NCI-H1930 (cell line): Measurements from ENCODE around the gene SKIC3.

Source experiments
- DNase-seq, 2 experiments: peaks; one replicate each; lab custom pipeline; 2025; lab: John Stamatoyannopoulos, UW

SKIC3 gene

GRCh38 chr5:95554647-95555548 is at the start of gene SKIC3, which contains the start of gene ARSK:
TSS of gene SKIC3 (minus strand) at chr5:95554977. CDS start at chr5:95547150, 7,827 bp downstream.
TSS of gene ARSK (plus strand) at chr5:95555101. CDS start at chr5:95555279, 178 bp downstream.
- peak; percentile 86 to 90 for DNase-seq

GRCh38 chr5:95600557-95600956 is 45.8 kb upstream of the SKIC3 start:
- no peak for DNase-seq

- no peak for DNase-seq
Observed at GRCh38 chr5:95599252-95599651, 44.5 kb upstream of the SKIC3 start.

GRCh38 chr5:95595289-95595931 is 40.6 kb upstream of the SKIC3 start:
- no peak for DNase-seq

GRCh38 chr5:95591490-95591901 is 36.7 kb upstream of the SKIC3 start:
- no peak for DNase-seq

- no peak for DNase-seq
Observed at GRCh38 chr5:95590880-95591279, 36.1 kb upstream of the SKIC3 start.

GRCh38 chr5:95583992-95584391 is 29.2 kb upstream of the SKIC3 start:
- no peak for DNase-seq

GRCh38 chr5:95581576-95581975 is 26.8 kb upstream of the SKIC3 start:
- no peak for DNase-seq

- DNase-seq = no peak
Observed at GRCh38 chr5:95572016-95572415, 17.2 kb upstream of the SKIC3 start.

- no peak for DNase-seq
Observed at GRCh38 chr5:95565280-95565920, 10.6 kb upstream of the SKIC3 start.

- DNase-seq = no peak
Observed at GRCh38 chr5:95564450-95564849, 9.7 kb upstream of the SKIC3 start.

GRCh38 chr5:95563367-95563766 is 8.6 kb upstream of the SKIC3 start:
- no peak for DNase-seq

GRCh38 chr5:95562282-95562681 is 7.5 kb upstream of the SKIC3 start:
- DNase-seq = no peak

- DNase-seq = no peak
Observed at GRCh38 chr5:95557841-95558240, 3.1 kb upstream of the SKIC3 start.

GRCh38 chr5:95555553-95555952 is 776 bp upstream of the SKIC3 start:
- DNase-seq = no peak

- DNase-seq = no peak
Observed at GRCh38 chr5:95554331-95554646, 488 bp downstream of the SKIC3 start.

- DNase-seq = no peak
Observed at GRCh38 chr5:95549030-95549429, 5.7 kb downstream of the SKIC3 start.

- DNase-seq = no peak
Observed at GRCh38 chr5:95543017-95543705, 11.6 kb downstream of the SKIC3 start.

- no peak for DNase-seq
Observed at GRCh38 chr5:95537501-95537900, 17.3 kb downstream of the SKIC3 start.

GRCh38 chr5:95533761-95534160 is 21.0 kb downstream of the SKIC3 start:
- DNase-seq = no peak

GRCh38 chr5:95533106-95533505 is 21.7 kb downstream of the SKIC3 start:
- no peak for DNase-seq

GRCh38 chr5:95532415-95532814 is 22.4 kb downstream of the SKIC3 start:
- no peak for DNase-seq
